IMR-90 (cell line): ENCODE data around the gene MAT2B. TPM values are rescaled to one million over a fixed set of nuclear protein-coding genes. Genes with fewer than 3 reads are reported as not detected.

Experiments used
- ATAC-seq: fragments of 200-7000 bp; cut with Tn5 transposase; 2 replicates; pipeline ENCODE4 v1.9.1; 2020; ENCODE audit warnings: low read depth, mild to moderate bottlenecking, moderate library complexity
- Bru-seq: library from RNA; stranded (reverse); fragments of 400-500 nt; gene quantifications from one replicate; lab custom pipeline; 2021; lab: Mats Ljungman, UMichigan
- BruChase-seq, 2 experiments: library from RNA; stranded (reverse); fragments of 400-500 nt; gene quantifications; one replicate each; lab custom pipeline; 2021; lab: Mats Ljungman, UMichigan
- BruUV-seq: library from RNA; stranded (reverse); fragments of 400-500 nt; replicated peaks from 2 replicates; lab custom pipeline; 2021; lab: Mats Ljungman, UMichigan
- CTCF ChIA-PET: fragments of 300-600 bp; formaldehyde crosslinking; extraction: SDS; loops from one replicate; lab custom pipeline; 2021; ENCODE audit warnings: antibody characterized with exemption; lab: Yijun Ruan, JAX
- POLR2A ChIA-PET: fragments of 300-600 bp; sonication (Branson Sonifier 250); formaldehyde crosslinking; loops from one replicate; lab custom pipeline; 2022; ENCODE audit warnings: antibody characterized with exemption; ENCODE audit not compliant: unreplicated experiment; lab: Charles Lee
- DNase-seq: peaks from one replicate; pipeline ENCODE4 v3.0.0; 2013
- H2AFZ ChIP-seq: replicated peaks from 2 replicates; pipeline ENCODE3; 2013; ENCODE audit warnings: low read length, mild to moderate bottlenecking; ENCODE audit not compliant: poor library complexity
- H2AK5ac ChIP-seq: 2 replicates; pipeline ENCODE4 v1.6.1; 2013; ENCODE audit warnings: low read depth, low read length, inconsistent platforms
- H2AK9ac ChIP-seq: replicated peaks from 2 replicates; pipeline ENCODE3; 2013; ENCODE audit warnings: mild to moderate bottlenecking, low read depth, low read length, moderate library complexity; ENCODE audit not compliant: poor library complexity
- H2BK120ac ChIP-seq: 2 replicates; pipeline ENCODE4 v1.6.1; 2013; ENCODE audit warnings: low read depth, low read length, inconsistent platforms
- H2BK15ac ChIP-seq: 3 replicates; pipeline ENCODE4 v1.6.1; 2013; ENCODE audit warnings: low read depth, low read length, inconsistent platforms
- H2BK20ac ChIP-seq: 2 replicates; pipeline ENCODE4 v1.6.1; 2013; ENCODE audit warnings: low read depth, mild to moderate bottlenecking, inconsistent platforms, low read length, moderate library complexity
- H2BK5ac ChIP-seq: 2 replicates; pipeline ENCODE4 v1.6.1; 2013; ENCODE audit warnings: mild to moderate bottlenecking, low read depth, low read length, inconsistent platforms; ENCODE audit not compliant: poor library complexity, severe bottlenecking
- H3K14ac ChIP-seq: replicated peaks from 2 replicates; pipeline ENCODE4 v1.6.1; 2013; ENCODE audit warnings: low read depth, low read length, inconsistent platforms
- H3K18ac ChIP-seq: 2 replicates; pipeline ENCODE4 v1.6.1; 2013; ENCODE audit warnings: low read depth, low read length, control low read depth
- H3K23ac ChIP-seq: 2 replicates; pipeline ENCODE4 v1.6.1; 2013; ENCODE audit warnings: low read depth, low read length, inconsistent platforms
- H3K27ac ChIP-seq: 2 replicates; pipeline ENCODE4 v1.5.1; 2013; ENCODE audit warnings: mild to moderate bottlenecking, control low read depth, low read length; ENCODE audit not compliant: insufficient read depth
- H3K27me3 ChIP-seq: 2 replicates; pipeline ENCODE4 v1.6.1; 2013; ENCODE audit warnings: low read length; ENCODE audit not compliant: control insufficient read depth, insufficient read depth
- H3K36me3 ChIP-seq: 2 replicates; pipeline ENCODE4 v1.6.1; 2013; ENCODE audit warnings: low read length, mixed read lengths; ENCODE audit not compliant: control insufficient read depth, insufficient read depth
- H3K4ac ChIP-seq: 2 replicates; pipeline ENCODE4 v1.6.1; 2013; ENCODE audit warnings: low read depth, low read length, inconsistent platforms
- H3K4me1 ChIP-seq: 2 replicates; pipeline ENCODE4 v1.6.1; 2013; ENCODE audit warnings: low read length, mixed read lengths; ENCODE audit not compliant: control insufficient read depth, insufficient read depth
- H3K4me2 ChIP-seq: 2 replicates; pipeline ENCODE4 v1.6.1; 2013; ENCODE audit warnings: low read depth, mild to moderate bottlenecking, control low read depth, low read length, moderate library complexity
- H3K4me3 ChIP-seq: 2 replicates; pipeline ENCODE4 v1.5.1; 2013; ENCODE audit warnings: low read depth, mild to moderate bottlenecking, control low read depth, low read length, moderate library complexity; ENCODE audit not compliant: insufficient read depth
- H3K56ac ChIP-seq: 2 replicates; pipeline ENCODE4 v1.6.1; 2013; ENCODE audit warnings: low read length, inconsistent platforms; ENCODE audit not compliant: insufficient read depth; ENCODE audit errors: extremely low read depth
- H3K79me1 ChIP-seq, 2 experiments: 2 replicates each; pipeline ENCODE4 v1.6.1; 2013; ENCODE audit warnings: low read length in 2 of 2, inconsistent platforms in 1 of 2, low read depth in 1 of 2
- H3K9ac ChIP-seq: 2 replicates; pipeline ENCODE4 v1.6.1; 2013; ENCODE audit warnings: low read depth, low read length, control low read depth
- H3K9me1 ChIP-seq: 2 replicates; pipeline ENCODE4 v1.6.1; 2013; ENCODE audit warnings: low read length, inconsistent platforms; ENCODE audit not compliant: insufficient read depth
- H3K9me3 ChIP-seq: 2 replicates; pipeline ENCODE4 v1.6.1; 2013; ENCODE audit warnings: low read length; ENCODE audit not compliant: control insufficient read depth, insufficient read depth
- H4K20me1 ChIP-seq: 2 replicates; pipeline ENCODE4 v1.6.1; 2013; ENCODE audit warnings: low read length, inconsistent platforms; ENCODE audit not compliant: insufficient read depth
- H4K5ac ChIP-seq: 2 replicates; pipeline ENCODE4 v1.6.1; 2013; ENCODE audit warnings: mild to moderate bottlenecking, low read depth, low read length, control low read depth
- H4K8ac ChIP-seq, 2 experiments: 2 replicates each; pipeline ENCODE4 v1.6.1; 2013; ENCODE audit warnings: low read depth in 2 of 2, low read length in 2 of 2, control low read depth in 1 of 2, inconsistent platforms in 1 of 2
- H4K91ac ChIP-seq: 2 replicates; pipeline ENCODE4 v1.6.1; 2013; ENCODE audit warnings: low read depth, low read length, inconsistent platforms; ENCODE audit not compliant: insufficient read depth
- CEBPB ChIP-seq: IDR thresholded peaks from 2 replicates; pipeline ENCODE4 v1.6.1; 2012; ENCODE audit warnings: low read depth, low read length, improper control_type of control experiment
- CTCF ChIP-seq: conservative IDR thresholded peaks from 2 replicates; pipeline ENCODE4 v1.5.1; 2012; ENCODE audit warnings: mild to moderate bottlenecking, low read depth, low read length, improper control_type of control experiment
- ELK1 ChIP-seq: fragments of 150-350 bp; IDR thresholded peaks from 2 replicates; pipeline ENCODE4 v1.6.1; 2016; ENCODE audit warnings: low read depth, mild to moderate bottlenecking, low read length, moderate library complexity, borderline replicate concordance
- FOS ChIP-seq: fragments of 150-350 bp; IDR thresholded peaks from 2 replicates; pipeline ENCODE4 v1.6.1; 2016; ENCODE audit warnings: low read depth, low read length
- MAFK ChIP-seq: IDR thresholded peaks from 2 replicates; pipeline ENCODE4 v1.6.1; 2012; ENCODE audit warnings: low read depth, low read length, improper control_type of control experiment
- MAZ ChIP-seq: IDR thresholded peaks from 2 replicates; pipeline ENCODE4 v1.6.1; 2012; ENCODE audit warnings: low read depth, mild to moderate bottlenecking, low read length, improper control_type of control experiment, moderate library complexity, borderline replicate concordance
- POLR2A ChIP-seq: IDR thresholded peaks from 2 replicates; pipeline ENCODE4 v1.6.1; 2012; ENCODE audit warnings: mild to moderate bottlenecking, low read depth, low read length
- RCOR1 ChIP-seq: IDR thresholded peaks from 2 replicates; pipeline ENCODE4 v1.6.1; 2012; ENCODE audit warnings: mild to moderate bottlenecking, low read length, improper control_type of control experiment; ENCODE audit not compliant: insufficient replicate concordance
- RFX5 ChIP-seq: IDR thresholded peaks from 2 replicates; pipeline ENCODE4 v1.8.0; 2012; ENCODE audit warnings: low read depth, mild to moderate bottlenecking, low read length, moderate library complexity
- SMC3 ChIP-seq: fragments of 150-350 bp; IDR thresholded peaks from 2 replicates; pipeline ENCODE4 v1.6.1; 2016; ENCODE audit warnings: low read depth, mild to moderate bottlenecking, antibody characterized with exemption, low read length, moderate library complexity
- USF2 ChIP-seq: fragments of 150-350 bp; IDR thresholded peaks from 2 replicates; pipeline ENCODE4 v1.6.1; 2017; ENCODE audit warnings: mild to moderate bottlenecking, antibody characterized with exemption, low read length, low read depth
- WGBS, 2 experiments: methylation state at CpG; one replicate each; pipeline versions ENCODE4 v1.1.5 to v1.1.7; 2013; ENCODE audit warnings: missing lambda C conversion rate in 2 of 2; ENCODE audit not compliant: insufficient read length in 1 of 2; ENCODE audit errors: extremely low coverage in 2 of 2; 5-methylcytosine and 5-hydroxymethylcytosine counted together
- dilution Hi-C: fragments of 300-500 bp; cut with HindIII; formaldehyde crosslinking; loops from one replicate; pipeline ENCODE4 v1.14.3; 2018; ENCODE audit warnings: low sequenced_read_pairs; ENCODE audit not compliant: unreplicated experiment
- in situ Hi-C: fragments of 300-500 bp; cut with MboI; formaldehyde crosslinking; loops from 3 replicates; pipeline ENCODE4 v1.14.3; 2019; ENCODE audit warnings: low sequenced_read_pairs, inconsistent platforms, mixed read lengths
- intact Hi-C: fragments of 100-400 bp; cut with micrococcal nuclease; formaldehyde crosslinking; loops from 2 replicates; pipeline ENCODE4 v1.10.0; 2022
- long read RNA-seq: library from polyadenylated mRNA; unstranded; transcript quantifications from one replicate; pipeline ENCODE4 v2.0.0, GENCODE V29; 2021; ENCODE audit not compliant: unreplicated experiment
- polyA plus RNA-seq, 3 experiments: library from polyadenylated mRNA; depleted of rRNA; stranded (reverse); fragments of >200 nt; gene quantifications; 2 replicates each; pipeline ENCODE4 v1.2.3, GENCODE V29; 2012; ENCODE audit warnings: low replicate concordance in 1 of 3
- total RNA-seq: library from RNA; depleted of rRNA; stranded (reverse); fragments of >200 nt; gene quantifications from 2 replicates; pipeline ENCODE4 v1.2.3, GENCODE V29; 2012; rRNA removed

The MAT2B gene
- total RNA-seq (80.3 and 107 TPM in 2 replicates), polyA plus RNA-seq (2012; rRNA removed) (29.9 and 41.7 TPM in 2 replicates), Bru-seq, nascent RNA (percentile 69 among the genes with signal in this experiment), BruChase-seq, experiment 1, labeled RNA remaining after a 6-hour chase (percentile 73 among the genes with signal in this experiment), BruChase-seq, experiment 2, labeled RNA remaining after a 2-hour chase (percentile 81 among the genes with signal in this experiment)
- polyA plus RNA-seq (2012; cell fraction: cytosol; rRNA removed), result 8.1 and 11.3 TPM in 2 replicates
- 3.3 and 19.1 TPM in 2 replicates for polyA plus RNA-seq (2012; cell fraction: nucleus; rRNA removed; ENCODE audit: low replicate concordance)
- long read RNA-seq, transcript MAT2B-201 (7 exons, 2,226 nt), result minor isoform, 10 of 108 reads
- long read RNA-seq, transcript MAT2B-202 (7 exons, 2,103 nt), result major isoform, 78 of 108 reads
- long read RNA-seq, partial matches to known transcripts, result 3 of 108 reads
- long read RNA-seq, other reads (novel, unspliced or antisense), result 15 of 108 reads

GRCh38 chr5:163505368-163506094 lies at the start of gene MAT2B:
TSS of gene MAT2B (plus strand) at chr5:163505619. CDS start at chr5:163505687, 68 bp downstream.
- Histone ChIP-seq H3K14ac (peak within 1 kb of the TSS; percentile 90), H3K36me3 (no peaks in the 10 kb centered on the region), H3K4me1 (peaks cover 2% of the 10 kb centered on the region), H4K8ac (peak within 1 kb of the TSS; percentile 76 to 78), H3K27me3 (no peaks in the 10 kb centered on the region), H2AK5ac (peak within 1 kb of the TSS; percentile 36; the same call in 1 of the 2 replicates), H3K4me3 (peak within 1 kb of the TSS; percentile 74), H4K91ac (peak within 1 kb of the TSS; percentile 88), H2BK120ac (peak within 1 kb of the TSS; percentile 68), H3K9me3 (no peaks in the 10 kb centered on the region), H3K4me2 (peak within 1 kb of the TSS; percentile 95), H3K9me1 (no peaks in the 10 kb centered on the region), H2BK15ac (peak within 1 kb of the TSS; percentile 84; the same call in 1 of the 3 replicates), H2BK20ac (peak within 1 kb of the TSS; percentile 14; the same call in 1 of the 2 replicates), H2AK9ac (peak within 1 kb of the TSS; percentile 90), H3K27ac (peak within 1 kb of the TSS; percentile 85), H4K5ac (peak within 1 kb of the TSS; percentile 83), H3K9ac (peak within 1 kb of the TSS; percentile 91), H3K79me1 (peaks cover 0 to 16% of the 10 kb centered on the region in 2 experiments; a peak in 2 of 4 replicates), H3K4ac (peak within 1 kb of the TSS; percentile 89), H2BK5ac (peak within 1 kb of the TSS; percentile 88), H3K18ac (peak within 1 kb of the TSS; percentile 77), H4K20me1 (peaks cover 13% of the 10 kb centered on the region; the same call in 1 of the 2 replicates), H3K56ac (peak within 1 kb of the TSS; percentile 89), H2AFZ (peak within 1 kb of the TSS; percentile 94), H3K23ac (peak within 1 kb of the TSS; percentile 80)
- POLR2A ChIA-PET, result no interaction called here
- BruUV-seq, result no TSS peak
- ATAC-seq (peak; percentile 92), DNase-seq (peak; percentile 91)
- 0% methylated on average over 17 of the region's 64 CpGs; no CpG with 5 or more reads in 1 of the 2 experiments for WGBS, 2 experiments
- in situ Hi-C loops, result no loop called here
- intact Hi-C loops, result no loop called here
- dilution Hi-C loops, result no loop called here
- CTCF ChIA-PET, result interaction anchor here (0.6 to 0.7 kb wide), 2 partner anchors 16 to 28 kb away, joined by 3 read pairs; no protein-coding TSS in a partner anchor
- TF ChIP-seq CEBPB (no peak), USF2 (peak; percentile 32; the same call in 1 of the 2 replicates), FOS (no peak), ELK1 (no peak), MAFK (no peak), CTCF (peak; percentile 60), SMC3 (no peak), POLR2A (peak; percentile 85), MAZ (peak; percentile 86), RCOR1 (no peak), RFX5 (no peak)
